Activated T-cell treated with anti-CD3 and anti-CD28 coated beads, Interleukin-2, amount 50 U/mL, for 4 hours (primary cell): ENCODE results near the gene TCF20. TPM values are rescaled to one million over a fixed set of nuclear protein-coding genes. Genes with fewer than 3 reads are reported as not detected.

Experiments
- ATAC-seq, 2 donors: fragments of 200-7000 bp; cut with Tn5 transposase; one replicate each; pipeline ENCODE4 v1.10.0; 2021
- DNase-seq: peaks from one replicate; pipeline ENCODE4 v3.0.0-alpha.2; 2020
- H3K27me3 Mint-ChIP-seq: one replicate; pipeline ENCODE4 v1.8.0; 2021; ENCODE audit warnings: low read depth, mixed read lengths
- H3K36me3 Mint-ChIP-seq: one replicate; pipeline ENCODE4 v1.8.0; 2022; ENCODE audit warnings: mixed read lengths; ENCODE audit not compliant: insufficient read depth
- H3K4me1 Mint-ChIP-seq: one replicate; pipeline ENCODE4 v1.8.0; 2021; ENCODE audit warnings: low read depth, mixed read lengths
- H3K4me3 Mint-ChIP-seq: one replicate; pipeline ENCODE4 v1.8.0; 2021; ENCODE audit warnings: mild to moderate bottlenecking, moderate library complexity, mixed read lengths
- H3K9me3 Mint-ChIP-seq: one replicate; pipeline ENCODE4 v1.8.0; 2021; ENCODE audit warnings: mixed read lengths
- total RNA-seq, 3 donors: library from RNA; stranded (reverse); gene quantifications; one replicate each; pipeline ENCODE4 v1.2.1, GENCODE V29; 2021

TCF20 gene
- total RNA-seq, 3 donors from 2014 or later = 68.1 to 74.4 (median 69.9) TPM

DNA sequence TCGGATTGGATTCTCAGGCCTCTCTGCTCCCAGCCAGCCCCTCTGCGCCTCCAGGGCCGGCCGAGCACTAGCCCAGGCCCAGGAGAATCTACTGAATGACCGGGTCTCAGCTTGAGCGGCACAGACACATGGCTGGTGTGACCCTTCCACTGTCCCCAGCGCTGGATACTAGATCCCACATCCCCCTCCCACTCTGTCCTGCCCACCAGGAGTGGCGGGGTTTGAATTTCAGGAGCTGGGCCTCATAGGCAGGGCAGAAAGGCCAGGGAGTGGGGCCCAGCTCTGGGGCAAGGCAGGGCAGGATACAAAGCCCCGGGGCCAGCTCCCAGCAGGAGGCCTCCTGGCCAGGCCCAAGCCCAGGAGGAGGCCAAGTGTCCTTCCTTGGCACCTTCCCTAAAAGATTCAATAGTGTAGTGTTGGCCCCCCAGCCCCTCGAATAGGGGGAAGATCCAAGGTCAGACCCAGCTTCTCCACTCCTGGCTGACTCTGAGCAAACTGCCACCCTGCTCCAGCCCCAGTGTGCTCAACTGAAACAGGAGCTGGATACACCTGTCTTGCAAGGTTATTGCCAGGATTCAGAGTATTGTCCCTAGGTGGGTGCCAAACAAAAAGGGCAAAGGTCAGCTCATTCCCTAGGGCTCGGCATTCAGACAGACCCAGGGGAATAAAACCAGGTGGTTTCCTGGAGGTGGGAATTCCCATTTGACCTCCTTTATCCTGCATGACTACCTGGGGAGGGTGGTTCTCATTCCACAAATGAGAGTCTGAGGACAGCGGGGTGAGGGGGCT is 22.5 kb upstream of the TCF20 start:
- no peaks in the 10 kb centered on the region for H3K9me3 Mint-ChIP-seq
- no peak for DNase-seq
- H3K36me3 Mint-ChIP-seq = no peaks in the 10 kb centered on the region
- peaks cover 39% of the 10 kb centered on the region for H3K4me1 Mint-ChIP-seq
- no peaks in the 10 kb centered on the region for H3K27me3 Mint-ChIP-seq
- no peak for ATAC-seq
- no peak overlapping the region for H3K4me3 Mint-ChIP-seq

DNA sequence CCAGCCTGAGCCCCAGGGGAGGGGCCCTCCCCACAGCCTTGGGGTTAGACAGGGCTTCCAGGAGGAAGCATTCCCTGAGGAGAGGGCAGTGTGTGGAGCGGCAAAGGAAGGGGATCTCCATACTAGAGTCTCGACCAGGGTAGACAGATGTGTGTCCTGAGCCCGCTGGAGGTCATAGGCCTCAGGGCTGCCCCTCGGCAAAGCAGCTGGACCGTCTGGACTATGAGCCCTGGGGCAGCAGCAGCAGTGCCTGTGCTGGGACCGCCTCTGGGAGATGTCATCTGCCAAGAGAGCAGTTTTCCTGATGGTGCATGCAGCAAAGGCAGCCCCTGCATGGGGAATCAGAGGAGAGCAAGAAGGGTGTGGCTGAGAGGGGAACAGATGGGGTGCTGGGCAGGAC is 20.8 kb upstream of the TCF20 start:
- no peak for DNase-seq
- no peak for ATAC-seq
- H3K4me3 Mint-ChIP-seq = no peak overlapping the region
- H3K36me3 Mint-ChIP-seq = no peaks in the 10 kb centered on the region
- no peaks in the 10 kb centered on the region for H3K27me3 Mint-ChIP-seq
- H3K4me1 Mint-ChIP-seq = peaks cover 37% of the 10 kb centered on the region
- H3K9me3 Mint-ChIP-seq = no peaks in the 10 kb centered on the region

DNA sequence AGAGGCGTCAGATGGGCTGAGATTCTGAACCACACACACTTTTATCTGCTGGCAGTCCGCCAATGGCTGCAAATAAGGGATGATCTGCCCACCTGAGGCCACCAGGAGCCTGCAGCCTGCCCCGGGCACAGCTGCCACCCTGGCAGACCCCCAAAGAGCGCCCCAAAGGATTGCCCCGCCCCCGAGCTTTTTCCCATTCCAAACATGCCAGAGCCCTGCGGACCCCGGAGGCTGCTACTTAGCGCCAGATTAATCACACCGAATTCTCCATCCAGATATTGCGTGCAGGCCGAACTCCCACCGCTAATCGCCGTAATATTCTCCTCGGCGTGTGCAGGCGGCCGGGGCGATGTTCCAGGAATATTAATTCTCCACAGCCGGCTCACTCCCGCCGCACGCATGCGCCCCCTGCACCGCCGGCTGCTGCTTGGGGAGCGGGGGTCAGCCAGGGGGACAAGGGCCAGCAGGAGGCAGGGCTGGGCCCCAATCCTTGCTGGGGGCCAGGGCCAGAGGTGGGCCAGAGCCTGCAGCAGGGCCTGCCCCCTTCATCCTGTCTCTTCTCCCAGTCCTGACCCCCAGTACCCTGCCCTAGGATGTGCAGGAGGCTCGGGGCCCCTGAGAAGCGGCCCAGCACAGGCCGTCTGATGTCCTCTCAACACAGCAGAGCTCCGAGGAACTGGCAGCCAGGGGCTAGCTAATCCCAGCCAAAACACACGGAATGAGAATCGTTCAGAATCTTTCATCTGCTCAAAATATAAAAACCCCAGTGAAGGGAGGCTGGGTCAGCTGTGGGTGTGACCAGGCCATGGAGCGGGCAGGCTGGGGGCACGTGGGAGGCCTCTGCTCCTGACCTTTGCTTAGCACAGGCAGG is 19.5 kb upstream of the TCF20 start:
- Mint-ChIP-seq H3K36me3 (no peaks in the 10 kb centered on the region), H3K4me3 (no peak overlapping the region), H3K9me3 (no peaks in the 10 kb centered on the region), H3K4me1 (peaks cover 41% of the 10 kb centered on the region), H3K27me3 (no peaks in the 10 kb centered on the region)
- DNase-seq = no peak
- ATAC-seq = no peak

DNA sequence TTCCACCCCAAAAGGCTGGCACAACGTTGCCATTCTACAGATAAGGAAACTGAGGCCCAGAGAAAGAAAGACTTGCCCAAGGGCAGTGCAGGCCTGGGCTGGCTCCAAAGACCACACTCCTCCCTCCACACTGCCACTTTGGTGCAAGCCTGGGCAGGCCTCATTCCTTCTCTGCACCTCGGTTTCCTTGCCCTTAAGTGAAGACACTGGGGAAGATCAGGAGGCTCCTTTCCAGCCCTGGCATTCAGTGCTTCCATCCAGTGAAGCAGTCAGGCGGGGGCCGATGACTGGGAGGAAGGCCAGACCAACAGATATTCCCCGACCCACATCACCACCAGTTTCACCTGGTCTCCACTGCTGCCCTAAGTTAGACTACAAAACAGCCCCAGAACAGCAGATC is 18.3 kb upstream of the TCF20 start:
- DNase-seq (no peak), ATAC-seq (no peak)
- no peaks in the 10 kb centered on the region for H3K27me3 Mint-ChIP-seq
- no peak overlapping the region for H3K4me3 Mint-ChIP-seq
- H3K36me3 Mint-ChIP-seq = no peaks in the 10 kb centered on the region
- H3K4me1 Mint-ChIP-seq = peaks cover 32% of the 10 kb centered on the region
- H3K9me3 Mint-ChIP-seq = no peaks in the 10 kb centered on the region

DNA sequence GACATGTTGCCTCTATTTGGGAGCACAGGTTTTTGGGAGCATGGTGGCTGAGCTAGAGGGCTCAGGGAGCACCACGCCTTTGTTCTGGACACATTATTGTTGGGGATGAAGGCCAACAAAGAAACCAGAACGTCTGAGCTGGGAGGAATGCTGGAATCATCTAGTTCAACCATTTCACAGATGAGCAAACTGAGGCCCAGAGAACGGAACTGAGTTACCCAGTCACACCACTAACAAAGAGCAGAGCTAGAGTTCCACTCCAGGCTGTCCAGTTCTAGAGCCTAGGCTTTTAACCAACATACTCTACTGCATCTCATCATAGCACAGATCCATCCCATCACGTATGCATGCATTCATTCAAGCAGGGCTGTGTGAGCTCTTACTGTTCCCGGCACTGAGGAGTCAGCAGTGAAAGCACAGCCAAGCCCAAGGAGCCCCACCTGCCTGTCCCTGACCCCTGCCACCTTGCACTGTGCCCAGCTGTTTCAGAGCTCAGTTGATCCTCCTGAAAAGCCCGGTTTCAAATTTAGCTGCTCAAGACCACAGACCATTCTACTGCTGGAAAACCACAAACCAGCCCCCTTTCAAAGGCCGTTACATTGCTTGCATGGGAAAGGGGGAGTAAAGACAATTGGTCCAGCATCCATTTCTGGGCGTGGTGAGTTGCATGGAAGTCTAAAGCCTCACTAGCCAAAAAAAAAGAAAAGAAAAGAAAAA is 16.9 kb upstream of the TCF20 start:
- Mint-ChIP-seq H3K4me1 (peaks cover 30% of the 10 kb centered on the region), H3K27me3 (peaks cover 4% of the 10 kb centered on the region), H3K9me3 (no peaks in the 10 kb centered on the region), H3K4me3 (no peak overlapping the region), H3K36me3 (no peaks in the 10 kb centered on the region)
- no peak for DNase-seq
- no peak for ATAC-seq

DNA sequence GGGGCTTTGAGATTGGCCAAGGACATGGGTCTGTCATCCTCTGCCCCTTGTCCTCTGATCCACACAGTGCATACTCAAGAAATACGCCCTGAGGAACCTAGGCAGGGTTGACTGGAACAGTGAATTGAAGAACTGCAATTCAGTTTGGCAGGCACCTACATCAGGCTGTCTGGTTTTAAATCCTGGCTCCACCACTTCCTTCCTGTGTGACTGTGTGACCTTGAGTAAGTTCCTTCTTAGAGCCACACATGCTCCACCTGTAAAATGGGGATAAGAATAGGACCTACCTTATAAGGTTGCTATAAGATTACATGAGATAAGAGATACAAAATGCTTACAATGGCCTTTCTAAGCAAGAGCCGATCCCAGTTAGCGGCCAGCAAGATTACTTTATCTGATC is 15.8 kb upstream of the TCF20 start:
- ATAC-seq = no peak
- Mint-ChIP-seq H3K27me3 (peaks cover 6% of the 10 kb centered on the region), H3K9me3 (no peaks in the 10 kb centered on the region), H3K4me1 (peaks cover 30% of the 10 kb centered on the region), H3K4me3 (no peak overlapping the region), H3K36me3 (no peaks in the 10 kb centered on the region)
- DNase-seq = no peak

DNA sequence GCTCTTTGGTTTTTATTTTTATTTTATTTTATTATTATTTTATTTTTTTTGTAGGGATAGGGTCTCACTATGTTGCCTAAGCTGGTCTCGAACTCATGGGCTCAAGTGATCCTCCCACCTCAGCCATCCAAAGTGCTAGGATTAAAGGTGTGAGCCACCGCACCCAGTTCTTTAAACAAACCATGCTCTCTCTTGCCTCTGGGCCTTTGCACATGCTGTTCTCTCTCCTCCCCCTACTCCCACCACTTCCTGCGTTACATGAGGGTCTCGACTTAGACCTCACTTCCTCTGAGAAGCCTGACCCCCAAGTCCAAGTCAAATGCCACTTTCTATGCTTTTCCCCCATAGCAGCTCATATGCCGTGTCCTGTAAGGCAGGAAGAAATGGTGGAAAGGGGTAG is 15.2 kb upstream of the TCF20 start:
- H3K4me1 Mint-ChIP-seq = peaks cover 30% of the 10 kb centered on the region
- H3K9me3 Mint-ChIP-seq = no peaks in the 10 kb centered on the region
- ATAC-seq (no peak), DNase-seq (no peak)
- H3K4me3 Mint-ChIP-seq = no peak overlapping the region
- H3K27me3 Mint-ChIP-seq = peaks cover 6% of the 10 kb centered on the region
- no peaks in the 10 kb centered on the region for H3K36me3 Mint-ChIP-seq

DNA sequence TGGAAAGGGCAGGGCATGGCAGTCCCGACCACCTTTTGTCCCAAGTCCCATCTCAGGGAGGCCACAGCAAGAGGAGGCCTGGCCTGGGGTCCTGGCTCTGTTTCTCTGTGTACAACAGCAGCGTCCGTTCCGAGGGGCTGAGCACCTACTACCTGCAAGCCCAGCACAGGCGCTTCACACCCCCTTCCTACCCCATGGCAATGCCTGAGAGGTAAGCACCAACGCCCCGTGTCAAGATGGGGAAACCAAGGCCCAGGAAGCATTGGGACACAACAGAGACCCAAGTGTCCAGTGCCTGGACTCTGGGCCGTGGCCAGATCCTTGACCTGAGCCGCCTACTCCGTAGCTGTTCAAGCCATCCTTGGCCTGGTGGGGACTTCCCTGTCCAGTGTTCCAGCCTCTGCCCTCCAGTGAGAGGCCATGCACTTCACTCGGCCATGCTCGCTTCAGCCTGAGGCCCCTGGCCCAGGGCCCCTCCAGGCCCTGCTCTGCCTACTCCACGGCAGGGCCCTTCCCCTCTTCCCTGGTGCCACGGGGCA is 14.3 kb upstream of the TCF20 start:
- Mint-ChIP-seq H3K36me3 (no peaks in the 10 kb centered on the region), H3K4me1 (peaks cover 30% of the 10 kb centered on the region), H3K4me3 (no peak overlapping the region), H3K9me3 (no peaks in the 10 kb centered on the region), H3K27me3 (peaks cover 6% of the 10 kb centered on the region)
- ATAC-seq = no peak
- no peak for DNase-seq

DNA sequence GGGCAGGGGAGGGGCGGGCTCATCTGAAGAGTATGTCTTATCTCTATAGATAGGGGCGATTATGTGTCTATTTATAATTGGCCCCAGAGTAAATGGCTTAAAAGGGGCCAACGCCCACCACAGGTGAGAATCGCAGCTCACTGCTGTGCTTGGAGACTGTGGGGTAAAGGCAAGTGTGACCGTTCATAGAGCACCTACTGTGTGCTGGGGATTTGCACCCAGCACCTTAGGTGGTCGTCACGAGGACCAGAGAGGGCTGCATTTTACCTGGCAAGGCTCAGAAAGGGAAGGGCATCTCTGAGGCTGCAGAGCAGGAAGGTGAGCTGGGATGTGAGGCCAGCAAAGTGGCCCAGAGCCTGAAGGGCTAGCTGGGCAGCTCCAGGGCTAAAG is 13.7 kb upstream of the TCF20 start:
- ATAC-seq (no peak), DNase-seq (no peak)
- Mint-ChIP-seq H3K4me1 (peaks cover 30% of the 10 kb centered on the region), H3K4me3 (peak overlapping the region; percentile 68), H3K36me3 (no peaks in the 10 kb centered on the region), H3K9me3 (no peaks in the 10 kb centered on the region), H3K27me3 (peaks cover 6% of the 10 kb centered on the region)

DNA sequence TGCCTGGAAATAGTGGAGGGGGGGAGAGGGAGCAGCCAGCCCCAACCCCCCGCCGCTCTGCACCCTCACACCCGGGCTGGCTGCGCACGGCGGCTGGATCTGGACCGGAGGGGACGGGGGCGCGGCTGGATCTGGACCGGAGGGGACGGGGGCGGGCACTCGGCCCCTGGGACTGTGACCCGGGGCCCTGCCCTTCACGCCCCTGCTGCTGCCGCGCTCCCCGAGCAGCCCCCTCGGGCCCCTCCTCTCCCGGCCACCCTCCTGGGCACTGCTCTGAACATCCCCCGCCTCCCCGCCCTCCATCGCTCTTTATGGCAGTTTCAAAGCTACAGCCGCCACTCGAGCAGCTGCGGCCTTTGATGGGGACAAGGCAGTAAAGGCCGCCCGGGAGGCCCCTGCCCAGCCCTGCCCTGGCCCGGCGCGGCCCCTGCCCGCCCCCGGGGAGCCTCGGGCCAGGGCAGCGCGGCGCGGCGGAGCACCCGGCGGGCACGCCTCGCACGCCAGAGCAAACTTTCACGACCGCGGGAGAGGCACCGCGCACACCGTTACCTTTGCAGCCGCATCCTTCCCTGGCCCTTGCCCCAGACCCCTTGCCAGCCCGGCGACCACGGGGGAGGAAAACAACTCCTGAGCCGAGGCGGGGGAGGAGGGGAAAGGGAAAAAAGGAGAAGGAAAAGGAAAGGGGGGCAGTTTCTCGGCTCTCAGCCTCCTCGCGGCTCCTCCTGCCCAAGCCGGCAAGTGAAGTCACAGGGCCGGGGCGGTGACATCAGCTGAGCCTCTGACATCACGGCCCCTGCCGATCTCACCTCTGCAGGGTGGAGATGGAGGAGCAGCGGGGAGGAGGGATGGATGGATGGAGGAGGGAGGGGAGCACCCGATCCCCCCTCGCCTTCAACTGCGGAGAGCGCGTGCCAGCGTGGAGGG is 13.1 kb upstream of the TCF20 start:
- H3K36me3 Mint-ChIP-seq = no peaks in the 10 kb centered on the region
- peaks cover 6% of the 10 kb centered on the region for H3K27me3 Mint-ChIP-seq
- no peaks in the 10 kb centered on the region for H3K9me3 Mint-ChIP-seq
- ATAC-seq = peak; percentile 78 to 84
- peak overlapping the region; percentile 68 for H3K4me3 Mint-ChIP-seq
- peak; percentile 48 for DNase-seq
- H3K4me1 Mint-ChIP-seq = peaks cover 30% of the 10 kb centered on the region

DNA sequence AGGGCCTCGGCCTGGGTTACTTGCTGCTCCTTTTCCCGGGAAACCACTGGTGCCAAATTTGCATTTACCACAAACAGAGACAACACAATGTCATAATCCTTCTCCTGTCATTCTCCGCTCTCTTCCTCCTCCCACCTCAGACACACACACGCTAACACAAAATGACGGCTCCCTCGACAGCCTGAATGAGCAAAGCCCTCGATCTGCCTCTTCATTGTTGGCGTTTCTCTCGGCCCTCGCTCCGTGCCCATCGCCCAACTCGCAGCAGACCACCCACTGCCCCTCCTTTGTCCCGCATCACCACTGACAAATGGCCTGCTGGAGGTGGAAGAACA is 12.5 kb upstream of the TCF20 start:
- Mint-ChIP-seq H3K4me3 (peak overlapping the region; percentile 68), H3K27me3 (peaks cover 6% of the 10 kb centered on the region), H3K36me3 (no peaks in the 10 kb centered on the region), H3K4me1 (peaks cover 30% of the 10 kb centered on the region), H3K9me3 (no peaks in the 10 kb centered on the region)
- DNase-seq (no peak), ATAC-seq (no peak)

DNA sequence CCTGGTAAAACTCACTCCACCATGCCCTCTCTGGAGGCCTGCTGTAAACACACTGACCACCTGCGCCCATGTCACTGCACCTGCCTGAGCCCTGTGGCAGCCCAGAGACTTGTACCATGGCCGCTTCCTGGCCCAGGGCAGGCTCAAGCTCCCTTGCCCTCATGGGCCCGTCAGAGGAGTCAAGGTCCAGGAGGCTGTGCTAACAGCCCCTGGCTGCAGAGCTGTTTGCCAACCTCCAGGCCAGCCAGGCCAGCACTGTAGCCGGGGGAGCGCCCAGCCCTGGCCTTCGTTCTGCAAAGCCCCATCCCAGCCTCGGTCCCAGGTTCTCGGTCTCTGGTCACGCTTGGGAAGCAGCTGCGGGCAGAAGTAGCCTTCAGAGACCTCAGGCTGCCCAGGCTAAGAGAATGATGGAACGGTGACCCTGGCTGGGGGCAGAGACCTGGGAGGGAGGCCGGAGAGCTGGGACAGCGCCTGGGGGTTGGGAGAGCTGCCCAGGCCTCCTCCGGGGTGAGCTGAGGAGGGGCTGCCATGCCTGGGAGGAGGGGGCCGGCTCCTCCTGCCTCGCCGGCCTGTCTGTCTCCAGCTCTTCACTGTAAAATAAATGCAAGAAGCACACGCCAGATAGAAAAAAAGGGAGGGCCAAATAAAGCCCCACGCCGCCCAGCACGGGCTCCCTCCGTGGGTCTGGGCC is 11.9 kb upstream of the TCF20 start:
- no peak for ATAC-seq
- H3K4me3 Mint-ChIP-seq = peak overlapping the region; percentile 68
- no peak for DNase-seq
- peaks cover 29% of the 10 kb centered on the region for H3K4me1 Mint-ChIP-seq
- H3K27me3 Mint-ChIP-seq = peaks cover 6% of the 10 kb centered on the region
- H3K36me3 Mint-ChIP-seq = no peaks in the 10 kb centered on the region
- H3K9me3 Mint-ChIP-seq = no peaks in the 10 kb centered on the region

DNA sequence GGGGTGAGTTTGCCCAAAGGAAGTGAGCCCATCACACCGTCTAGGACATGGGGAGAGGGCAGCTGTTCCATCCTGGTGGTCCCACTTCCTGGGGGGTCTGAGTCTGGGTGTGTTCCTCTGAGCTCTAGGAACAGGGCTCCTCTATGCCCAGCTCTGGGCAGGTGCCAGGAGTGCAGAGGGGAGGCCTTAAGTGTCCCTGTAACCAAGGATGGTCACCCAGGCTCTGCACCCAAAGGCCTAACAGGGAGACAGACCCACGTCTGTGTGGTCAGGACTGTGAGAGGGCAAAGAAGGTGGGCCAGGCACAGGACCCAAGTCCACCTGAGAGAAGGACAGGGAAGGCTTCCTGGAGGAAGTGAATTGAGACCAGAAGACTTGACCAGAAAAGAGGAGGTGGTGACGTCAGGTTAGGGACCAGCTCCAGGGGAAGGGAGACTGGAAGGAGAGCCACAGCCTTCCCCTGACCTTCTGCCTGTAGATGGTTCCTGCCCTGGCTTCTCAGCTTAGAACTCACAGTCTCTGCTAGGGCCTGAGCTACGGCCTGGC is 11.3 kb upstream of the TCF20 start:
- no peaks in the 10 kb centered on the region for H3K36me3 Mint-ChIP-seq
- peaks cover 6% of the 10 kb centered on the region for H3K27me3 Mint-ChIP-seq
- DNase-seq (no peak), ATAC-seq (no peak)
- H3K4me3 Mint-ChIP-seq = no peak overlapping the region
- no peaks in the 10 kb centered on the region for H3K9me3 Mint-ChIP-seq
- peaks cover 23% of the 10 kb centered on the region for H3K4me1 Mint-ChIP-seq
